HepG2 (cell line): Measurements from ENCODE around the gene AFTPH. TPM values are rescaled to one million over a fixed set of nuclear protein-coding genes. Genes with fewer than 3 reads are reported as not detected.

ENCODE experiments used
- ARID2 ChIP-seq: sonication (generic); formaldehyde crosslinking; IDR thresholded peaks from 2 replicates; pipeline ENCODE4 v1.8.1; 2022; ENCODE audit warnings: mild to moderate bottlenecking, missing genetic modification reagents, borderline replicate concordance
- FOXJ3 ChIP-seq: sonication (generic); formaldehyde crosslinking; IDR thresholded peaks from 2 replicates; pipeline ENCODE4 v1.4.0; 2020; ENCODE audit warnings: missing genetic modification reagents, mild to moderate bottlenecking, borderline replicate concordance
- HDAC2 ChIP-seq: sonication (generic); formaldehyde crosslinking; IDR thresholded peaks from 2 replicates; pipeline ENCODE4 v1.4.0; 2020; ENCODE audit warnings: missing genetic modification reagents
- MTF1 ChIP-seq: sonication (generic); formaldehyde crosslinking; IDR thresholded peaks from 2 replicates; pipeline ENCODE4 v1.5.0; 2020; ENCODE audit warnings: missing genetic modification reagents
- POLR2AphosphoS2 ChIP-seq: IDR thresholded peaks from 2 replicates; pipeline ENCODE4 v1.6.1; 2011; ENCODE audit warnings: low read depth, low read length, improper control_type of control experiment
- RAD21 ChIP-seq: fragments of 450-650 bp; formaldehyde crosslinking; IDR thresholded peaks from 2 replicates; pipeline ENCODE4 v1.5.0; 2020; ENCODE audit warnings: mild to moderate bottlenecking
- RXRB ChIP-seq: IDR thresholded peaks from 2 replicates; pipeline ENCODE4 v1.6.1; 2016; ENCODE audit warnings: borderline replicate concordance, missing genetic modification reagents, missing compliant biosample characterization
- SKIL ChIP-seq: sonication (generic); formaldehyde crosslinking; IDR thresholded peaks from 2 replicates; pipeline ENCODE4 v1.8.0; 2022; ENCODE audit warnings: missing genetic modification reagents, mild to moderate bottlenecking, moderate library complexity, borderline replicate concordance
- SNRNP70 ChIP-seq: fragments of 200-400 bp; formaldehyde crosslinking; IDR thresholded peaks from 2 replicates; pipeline ENCODE4 v1.6.1; 2017; ENCODE audit warnings: mild to moderate bottlenecking, low read depth, low read length, moderate library complexity
- SOX13 ChIP-seq, 3 experiments: fragments of 450-650 bp in 1 of 3; sonication (generic) in 1 of 3; formaldehyde crosslinking in 1 of 3; IDR thresholded peaks in 2 of 3; conservative IDR thresholded peaks in 1 of 3; 2 replicates each; pipeline versions ENCODE4 v1.5.0 to v1.6.1; 2016 to 2020; ENCODE audit warnings: antibody characterized with exemption in 1 of 3, mild to moderate bottlenecking in 1 of 3, missing compliant biosample characterization in 1 of 3, missing genetic modification reagents in 1 of 3, moderate library complexity in 1 of 3
- SRSF9 ChIP-seq: fragments of 200-400 bp; formaldehyde crosslinking; IDR thresholded peaks from 2 replicates; pipeline ENCODE4 v1.6.1; 2018; ENCODE audit warnings: borderline replicate concordance, mild to moderate bottlenecking, low read depth, low read length; ENCODE audit not compliant: insufficient read depth, poor library complexity, severe bottlenecking
- SSRP1 ChIP-seq: IDR thresholded peaks from 2 replicates; pipeline ENCODE4 v1.6.1; 2016; ENCODE audit warnings: control low read depth
- ZHX2 ChIP-seq, 2 experiments: sonication (generic) in 1 of 2; formaldehyde crosslinking in 1 of 2; IDR thresholded peaks; 2 replicates each; pipeline versions ENCODE4 v1.6.1 to v1.9.0; 2014 to 2022; ENCODE audit warnings: antibody characterized with exemption in 1 of 2, borderline replicate concordance in 1 of 2, inconsistent platforms in 1 of 2, low read depth in 1 of 2, missing genetic modification reagents in 1 of 2
- ZIK1 ChIP-seq: sonication (generic); formaldehyde crosslinking; IDR thresholded peaks from 2 replicates; pipeline ENCODE4 v1.5.0; 2020; ENCODE audit warnings: mild to moderate bottlenecking, low read depth, missing genetic modification reagents, borderline replicate concordance
- ZNF17 ChIP-seq: sonication (generic); formaldehyde crosslinking; IDR thresholded peaks from 2 replicates; pipeline ENCODE4 v1.5.0; 2020; ENCODE audit warnings: mild to moderate bottlenecking, missing genetic modification reagents
- ZNF20 ChIP-seq: sonication (generic); formaldehyde crosslinking; IDR thresholded peaks from 2 replicates; pipeline ENCODE4 v1.4.0; 2020; ENCODE audit warnings: mild to moderate bottlenecking, moderate library complexity, missing genetic modification reagents
- ZNF205 ChIP-seq: IDR thresholded peaks from 2 replicates; pipeline ENCODE4 v1.6.1; 2018; ENCODE audit warnings: missing biosample characterization, missing genetic modification reagents
- ZNF33B ChIP-seq: sonication (generic); formaldehyde crosslinking; IDR thresholded peaks from 2 replicates; pipeline ENCODE4 v1.5.1; 2020; ENCODE audit warnings: mild to moderate bottlenecking, missing genetic modification reagents
- polyA plus RNA-seq, 8 experiments: library from polyadenylated mRNA; depleted of rRNA in 3 of 8; stranded (reverse) in 7 of 8; unstranded in 1 of 8; fragments of >200 nt; fragmentation: Illumina TruSeq in 4 of 8; extraction: Trizol in 4 of 8; gene quantifications; 2 replicates each; pipeline versions ENCODE4 v1.2.1 to v1.2.3, GENCODE V29; 2011 to 2016; ENCODE audit warnings: low read depth in 4 of 8, missing spikeins in 1 of 8, mixed read lengths in 1 of 8; ENCODE audit not compliant: insufficient read depth in 1 of 8
- total RNA-seq, 5 experiments: library from RNA; depleted of rRNA; stranded (reverse); fragments of >200 nt; fragmentation: Illumina TruSeq; extraction: Trizol; gene quantifications; 2 replicates each; pipeline ENCODE4 v1.2.3, GENCODE V29; 2016; ENCODE audit warnings: low read depth in 1 of 5
- TF ChIP-seq, protein P1 (sequence below): IDR thresholded peaks from 2 replicates; pipeline ENCODE4 v1.6.1; 2016; ENCODE audit warnings: missing compliant biosample characterization, missing genetic modification reagents, borderline replicate concordance

Gene AFTPH
- total and polyA plus RNA-seq, 2 of the 13 experiments (the other 11 are each of a cell fraction or from before 2014, with no cell fraction given) = 27.5 to 36.8 TPM

DNA sequence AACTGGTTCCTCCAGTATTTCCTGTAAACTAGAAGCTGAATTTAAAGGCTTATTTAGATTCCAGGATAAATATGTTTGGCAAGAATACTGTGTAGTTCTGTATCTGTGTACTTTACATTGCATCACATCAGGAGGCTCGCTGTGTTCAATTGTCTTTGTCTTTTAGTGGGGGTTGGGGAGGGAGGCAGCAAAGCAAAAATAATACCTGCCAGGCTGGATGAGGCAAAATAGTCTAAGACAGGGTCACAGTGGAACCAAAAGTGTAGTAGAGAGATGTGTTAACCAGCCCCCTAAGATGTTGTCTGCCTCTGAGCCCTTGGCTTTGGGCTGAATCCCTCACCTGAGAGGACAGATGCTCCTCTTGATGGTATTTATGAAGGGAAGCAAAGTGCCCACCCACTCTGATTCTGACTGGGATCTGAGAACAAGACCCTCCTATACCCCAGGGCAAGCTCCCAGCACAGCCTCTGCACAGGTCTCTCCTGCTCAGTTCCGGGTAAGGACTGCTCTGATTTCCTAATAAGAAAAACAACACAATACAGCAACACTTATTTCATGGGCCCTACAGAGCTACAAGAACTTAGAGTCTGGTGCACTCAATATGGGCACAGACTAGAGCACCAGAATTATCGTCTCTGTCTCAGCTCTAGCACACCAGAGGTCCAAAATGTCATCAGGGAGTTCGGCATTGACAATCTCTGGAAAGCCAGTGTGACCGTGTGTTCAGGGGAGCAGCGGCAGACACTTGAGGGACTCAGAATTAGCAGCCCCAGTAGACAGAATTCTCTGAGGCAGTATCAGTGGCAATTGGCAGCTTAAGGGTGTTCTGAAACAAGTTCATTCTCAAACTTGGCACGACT lies 7.2 kb upstream of the AFTPH start (continued):
- TF ChIP-seq, protein P1, sequence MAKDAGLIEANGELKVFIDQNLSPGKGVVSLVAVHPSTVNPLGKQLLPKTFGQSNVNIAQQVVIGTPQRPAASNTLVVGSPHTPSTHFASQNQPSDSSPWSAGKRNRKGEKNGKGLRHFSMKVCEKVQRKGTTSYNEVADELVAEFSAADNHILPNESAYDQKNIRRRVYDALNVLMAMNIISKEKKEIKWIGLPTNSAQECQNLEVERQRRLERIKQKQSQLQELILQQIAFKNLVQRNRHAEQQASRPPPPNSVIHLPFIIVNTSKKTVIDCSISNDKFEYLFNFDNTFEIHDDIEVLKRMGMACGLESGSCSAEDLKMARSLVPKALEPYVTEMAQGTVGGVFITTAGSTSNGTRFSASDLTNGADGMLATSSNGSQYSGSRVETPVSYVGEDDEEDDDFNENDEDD (CRISPR knock-in tag) = no peak
- no peak for TF ChIP-seq ZIK1 (CRISPR knock-in tag)
- no peak for TF ChIP-seq SNRNP70
- no peak for TF ChIP-seq ZHX2 (IDR thresholded peaks at IDR 0.05; ENCODE audit: low read depth)
- no peak for TF ChIP-seq ZHX2 (CRISPR knock-in tag; IDR thresholded peaks at IDR 0.05; ENCODE audit: borderline replicate concordance)
- peak; percentile 22; the same call in 1 of the 2 replicates for TF ChIP-seq ARID2
- TF ChIP-seq SRSF9 = no peak
- TF ChIP-seq FOXJ3 (CRISPR knock-in tag) = peak; percentile 58; the same call in 1 of the 2 replicates
- no peak for TF ChIP-seq ZNF20 (CRISPR knock-in tag)
- TF ChIP-seq ZNF33B (CRISPR knock-in tag) = no peak
- peak; percentile 90 for TF ChIP-seq SOX13 (IDR thresholded peaks at IDR 0.05)
- peak in 1 of 2 experiments; percentile 99; a peak in 2 of 4 replicates for TF ChIP-seq SOX13 (CRISPR knock-in tag; conservative IDR thresholded peaks at IDR 0.05 in 1 of 2, IDR thresholded peaks at IDR 0.05 in 1 of 2)
- no peak for TF ChIP-seq POLR2AphosphoS2
- TF ChIP-seq MTF1 (CRISPR knock-in tag) = no peak
- peak; percentile 59; the same call in 1 of the 2 replicates for TF ChIP-seq RXRB (CRISPR knock-in tag)
- peak; percentile 55; the same call in 1 of the 2 replicates for TF ChIP-seq HDAC2 (CRISPR knock-in tag)
- no peak for TF ChIP-seq ZNF205
- TF ChIP-seq RAD21 (CRISPR knock-in tag) = no peak
- TF ChIP-seq SKIL (CRISPR knock-in tag) = 0 out of 2 replicates have a peak, but pooled peaks have one; percentile 17
- TF ChIP-seq SSRP1 = no peak
- TF ChIP-seq ZNF17 (CRISPR knock-in tag) = no peak
